Activated CD8-positive, alpha-beta memory T cell treated with anti-CD3 and anti-CD28 coated beads for 1 hour (primary cell): ENCODE results near the gene CCDC92.
A peak's percentile ranks its signal among the peaks of the same experiment; 100 is the strongest.

Source experiments
- DNase-seq, 2 donors: peaks; one replicate each; pipeline ENCODE4 v3.0.0-alpha.2; 2020; ENCODE audit warnings: low read depth in 1 of 2; ENCODE audit errors: extremely low read depth in 1 of 2

The CCDC92 gene

DNA sequence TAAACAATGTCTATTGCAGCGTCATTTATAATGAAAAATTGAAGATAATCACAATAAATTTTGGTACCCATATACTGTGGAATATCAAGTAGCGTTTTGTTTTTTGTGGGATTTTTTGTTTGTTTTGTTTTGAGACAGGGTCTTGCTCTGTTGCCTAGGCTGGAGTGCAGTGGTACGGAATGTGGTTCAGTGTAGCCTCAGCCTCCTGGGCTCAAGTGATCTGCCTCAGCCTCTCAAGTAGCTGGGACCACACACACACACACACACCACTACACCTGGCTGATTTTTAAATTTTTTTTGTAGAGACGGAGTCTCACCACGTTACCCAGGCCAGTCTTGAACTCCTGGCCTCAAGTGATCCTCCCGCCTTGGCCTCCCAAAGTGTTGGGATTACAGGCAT is 6.9 kb upstream of the CCDC92 start:
- no peak for DNase-seq

DNA sequence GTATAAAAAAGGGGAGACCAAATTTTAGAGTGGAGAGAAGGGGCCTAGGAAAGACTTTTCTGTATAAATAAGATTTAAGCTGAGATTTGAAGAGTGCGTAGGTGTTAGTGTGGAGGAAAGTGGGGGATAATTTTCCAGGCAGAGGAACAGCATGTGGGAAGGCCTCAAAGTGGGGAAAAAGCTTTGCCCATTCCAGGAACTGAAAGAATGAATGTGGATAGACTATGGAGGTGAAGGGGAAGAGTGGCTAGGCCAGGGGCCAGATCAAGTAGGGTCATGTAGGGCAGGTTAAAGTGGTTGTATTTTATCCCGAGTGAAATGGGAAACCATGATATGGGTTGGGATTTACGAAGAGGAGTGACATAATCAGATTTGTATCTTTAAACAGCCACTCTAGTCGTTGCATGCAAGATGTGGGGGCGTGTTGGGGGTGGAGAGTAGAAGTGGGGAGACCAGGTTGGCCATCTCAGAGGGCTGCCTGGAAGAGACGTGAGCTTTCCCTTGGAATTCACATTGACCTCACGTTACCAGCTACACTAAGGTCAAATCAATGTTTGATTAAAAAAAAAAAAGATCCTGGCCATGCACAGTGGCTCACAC is 3.7 kb upstream of the CCDC92 start:
- DNase-seq, result no peak

DNA sequence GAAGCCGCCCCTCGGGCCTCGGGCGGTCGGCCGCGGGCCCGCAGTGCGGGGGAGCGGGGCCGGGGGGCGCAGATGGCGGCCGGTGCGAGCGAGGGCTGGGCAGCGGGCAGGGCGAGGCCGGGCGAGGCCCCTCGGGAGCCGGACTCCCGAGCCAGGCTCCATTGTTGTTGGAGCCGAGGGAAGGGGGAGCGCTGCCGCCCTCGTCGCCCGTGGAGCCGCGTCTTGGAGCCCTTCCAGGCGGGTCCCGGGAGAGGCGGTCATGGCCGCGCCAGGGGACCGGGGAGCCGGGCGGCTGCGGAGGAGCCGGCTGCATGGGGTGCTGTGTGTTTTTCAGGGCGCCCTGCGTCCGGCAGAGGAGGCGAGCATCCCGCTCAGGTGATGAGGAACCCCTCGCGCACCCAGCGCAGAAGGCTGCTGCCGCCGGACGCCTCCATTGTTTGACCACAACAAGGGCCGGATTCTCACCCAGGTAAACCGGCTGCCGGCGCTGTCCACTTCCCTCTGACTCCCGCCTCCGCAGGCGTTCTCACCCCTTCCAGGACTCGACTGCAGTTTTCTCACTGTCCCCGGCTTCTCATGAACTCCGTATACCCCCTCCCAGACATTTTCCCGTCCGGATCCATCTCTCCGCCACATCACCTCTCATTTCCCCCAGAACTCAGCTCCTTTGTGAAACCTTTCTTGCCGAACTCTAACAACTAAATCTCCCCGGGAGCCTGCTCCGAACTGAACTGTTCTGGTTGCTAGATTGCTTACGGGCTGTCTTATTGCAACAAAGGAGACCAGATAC is 1.1 kb upstream of the CCDC92 start:
- peak in 1 of 2 donors; percentile 9 for DNase-seq

DNA sequence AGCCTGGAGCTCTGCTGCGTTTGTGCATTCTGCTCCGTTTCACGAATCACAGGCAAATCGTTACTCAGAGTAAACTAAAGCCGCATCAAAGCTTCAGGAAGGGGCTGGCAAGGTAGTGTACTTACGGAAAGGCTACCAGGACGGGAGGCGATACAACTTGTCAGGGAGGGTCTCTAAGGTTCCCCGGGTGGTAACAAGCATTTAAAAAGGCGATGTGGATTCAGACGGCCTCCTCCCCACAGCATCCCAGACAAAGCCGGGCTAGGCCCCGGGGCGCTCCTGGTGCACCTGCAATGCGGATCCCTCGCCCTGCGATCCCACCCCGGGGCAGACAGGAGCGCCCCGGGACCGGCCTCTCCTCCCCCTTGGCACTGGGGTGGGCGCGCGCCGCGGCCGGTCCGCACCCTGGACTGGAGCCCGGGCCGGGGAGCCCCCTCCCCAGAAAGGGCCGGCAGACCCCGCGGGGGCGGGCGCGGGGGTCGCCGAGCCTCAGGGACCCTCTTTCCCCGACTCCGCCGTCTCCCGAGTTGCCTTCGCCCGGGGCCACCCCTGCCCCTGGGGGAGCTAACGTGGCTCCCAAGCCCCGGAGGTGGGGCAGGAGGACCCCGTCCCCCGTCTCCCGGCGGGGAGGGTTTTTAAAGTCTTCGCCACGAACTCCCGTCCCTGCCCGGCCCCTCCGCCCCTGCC is 718 bp downstream of the CCDC92 start:
- DNase-seq, result peak in 1 of 2 donors; percentile 10

DNA sequence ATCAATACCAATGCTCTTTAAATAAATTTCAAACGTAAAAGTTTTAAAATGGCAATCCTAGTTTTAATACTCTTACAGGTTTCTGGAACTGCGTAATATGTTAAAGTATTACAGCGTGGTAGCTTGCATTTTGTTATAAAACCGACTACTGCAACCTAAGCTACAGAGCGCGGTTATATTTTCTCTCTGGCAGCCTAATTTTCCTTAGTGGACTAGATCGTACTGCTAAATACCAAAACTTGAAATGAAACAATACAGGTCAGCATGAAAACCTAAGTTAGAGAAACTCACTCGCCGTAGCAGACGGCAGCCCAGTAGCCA is 1.2 kb downstream of the CCDC92 start:
- no peak for DNase-seq

DNA sequence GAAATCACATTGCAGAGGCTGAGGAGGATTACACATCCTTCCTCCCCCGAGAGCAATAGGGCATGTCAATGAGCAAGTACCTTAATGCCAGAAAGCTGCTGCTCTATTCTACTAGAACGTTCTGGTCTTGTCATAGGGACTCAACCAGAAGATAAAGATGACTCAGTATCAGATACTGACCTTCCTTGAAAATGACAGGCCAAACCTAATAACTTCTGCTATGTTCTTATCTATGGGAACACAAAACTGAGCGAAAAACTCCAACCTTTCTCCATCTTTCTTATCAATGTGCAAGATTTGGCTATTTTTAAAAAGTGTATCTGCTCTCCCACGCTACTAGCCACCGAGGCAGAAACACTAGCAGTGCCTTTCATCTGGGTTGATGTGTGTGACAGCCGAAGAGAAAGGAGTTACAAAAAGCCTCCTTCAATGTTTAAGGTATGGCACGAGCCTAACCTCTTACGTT is 5.5 kb downstream of the CCDC92 start:
- no peak for DNase-seq

DNA sequence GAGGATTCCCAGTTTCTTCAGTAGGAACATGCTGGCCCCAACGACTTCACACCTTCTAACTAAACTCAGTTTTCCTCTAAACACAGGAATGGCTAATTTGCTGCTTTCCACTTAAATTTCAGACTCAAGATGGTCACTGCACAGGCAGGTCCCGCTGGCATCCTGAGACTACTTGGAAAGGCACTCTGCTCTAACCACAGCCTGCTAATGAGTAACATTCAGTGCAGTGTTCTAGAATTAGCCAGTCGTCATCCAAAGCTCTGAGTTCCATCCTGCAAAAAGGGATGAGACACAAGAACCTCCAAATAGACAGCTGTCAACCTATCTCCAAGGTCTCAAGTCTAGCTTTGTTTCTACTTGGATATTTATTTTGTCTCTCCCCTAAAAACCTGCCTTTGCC is 6.0 kb downstream of the CCDC92 start:
- DNase-seq, result no peak

DNA sequence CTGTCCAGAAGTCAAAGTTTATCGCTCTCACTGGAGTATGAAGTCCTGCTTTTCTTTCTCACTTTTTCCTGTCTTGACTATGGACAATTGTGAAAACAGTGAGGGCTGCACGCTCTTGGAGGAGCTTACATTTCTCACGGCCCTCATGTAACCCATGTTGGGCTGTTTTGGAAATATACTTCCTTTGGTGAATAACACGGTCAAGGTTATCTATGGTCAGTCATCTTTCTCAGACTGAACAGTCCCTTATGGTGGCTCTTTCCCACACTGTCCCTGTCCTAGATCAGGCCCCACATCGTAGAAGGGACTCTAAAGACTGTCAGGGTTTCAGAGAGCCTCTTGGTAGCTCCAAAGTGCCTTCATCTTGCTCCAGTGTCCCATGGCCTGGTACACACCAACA is 7.2 kb downstream of the CCDC92 start:
- no peak for DNase-seq

DNA sequence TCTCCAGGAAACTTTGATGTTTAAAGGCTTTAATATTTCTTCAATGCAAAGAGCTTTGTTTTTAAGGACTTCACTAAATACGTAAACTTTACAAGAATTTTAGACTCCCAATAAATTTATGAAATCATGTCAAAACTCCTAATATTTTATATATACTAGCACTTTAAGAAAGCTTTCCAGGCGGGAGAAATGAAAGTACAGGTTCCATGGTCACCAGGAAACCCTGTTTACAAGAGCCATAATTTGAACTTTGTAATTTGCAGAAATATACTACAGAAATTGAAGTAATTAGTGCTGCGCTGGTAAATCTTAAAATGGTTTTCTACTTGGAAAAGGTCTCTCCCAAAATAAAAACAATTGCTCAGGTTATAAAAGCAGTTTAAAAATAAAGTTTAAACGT is 8.8 kb downstream of the CCDC92 start:
- DNase-seq, result no peak

DNA sequence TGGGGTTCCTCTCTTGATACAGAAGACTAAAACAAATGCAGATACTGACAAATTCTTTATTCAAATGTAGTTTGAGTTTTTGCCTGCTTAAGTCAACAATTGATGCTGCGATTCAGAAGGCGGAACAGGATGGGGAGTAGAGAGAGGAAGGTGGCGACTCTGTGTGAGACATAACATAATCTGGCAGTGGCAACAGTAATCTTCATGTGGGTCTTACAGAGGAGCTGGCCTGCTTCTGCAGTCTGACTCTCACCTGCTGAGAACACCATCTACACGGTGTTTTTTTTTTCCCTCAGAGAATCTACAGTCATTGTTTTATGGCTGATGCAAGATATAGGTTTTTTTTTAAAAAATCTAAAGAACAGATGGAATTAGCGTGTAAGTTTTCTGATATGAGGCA is 10.1 kb downstream of the CCDC92 start:
- no peak for DNase-seq

DNA sequence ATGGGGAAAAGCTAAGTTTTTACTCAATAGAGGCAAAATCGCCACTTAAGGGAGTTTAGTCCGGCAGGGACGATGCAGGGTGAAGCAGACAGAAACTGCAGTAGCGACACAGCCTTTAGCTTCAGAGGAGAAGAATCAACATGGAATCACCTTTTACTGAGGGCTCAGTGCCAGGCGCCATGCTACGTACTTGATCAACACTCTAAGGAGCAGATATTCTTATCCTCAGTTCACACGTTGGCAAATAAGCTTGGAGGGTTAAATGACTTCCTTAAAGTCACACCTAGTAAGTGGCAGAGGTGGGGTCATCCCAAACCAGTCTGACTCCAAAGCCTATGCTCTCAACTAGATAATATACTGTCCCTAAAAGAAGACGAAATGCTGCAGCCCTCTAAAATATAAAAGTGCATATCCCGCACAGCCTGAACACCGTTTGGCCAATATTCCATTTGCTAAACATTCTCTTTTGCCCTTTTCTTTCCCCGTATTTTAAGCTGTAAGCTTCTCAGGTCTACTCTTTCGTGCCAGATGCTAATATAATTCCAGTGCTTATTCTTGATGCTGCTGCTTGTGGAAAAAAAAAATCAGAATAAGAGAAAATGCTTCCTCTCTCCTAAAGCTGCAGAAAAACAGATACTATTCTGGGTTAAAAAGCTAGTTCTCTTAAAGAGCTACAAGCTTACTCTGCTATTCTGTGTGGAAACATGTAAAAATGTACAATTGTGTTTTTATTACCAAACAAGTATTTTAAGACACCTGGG is 10.9 kb downstream of the CCDC92 start:
- DNase-seq, result no peak

DNA sequence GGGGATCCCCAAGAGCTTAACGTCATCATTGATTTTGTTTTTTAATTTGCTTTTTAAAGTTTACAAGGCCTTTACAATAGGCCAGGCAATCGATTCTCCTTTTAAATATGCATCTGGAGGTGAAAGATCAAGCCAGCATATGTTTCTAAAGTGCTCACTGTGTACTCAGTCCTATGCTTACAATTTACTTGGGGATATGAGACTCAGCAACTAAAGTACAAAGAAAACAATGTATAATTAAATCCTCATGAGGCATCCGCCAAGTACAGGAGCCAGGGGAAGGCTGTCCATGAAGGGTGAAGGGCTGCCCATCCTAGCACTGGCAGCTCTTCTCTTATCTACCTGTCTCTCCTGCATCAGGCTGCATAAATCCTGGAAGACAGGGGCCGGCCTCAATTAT is 11.8 kb downstream of the CCDC92 start:
- no peak for DNase-seq

DNA sequence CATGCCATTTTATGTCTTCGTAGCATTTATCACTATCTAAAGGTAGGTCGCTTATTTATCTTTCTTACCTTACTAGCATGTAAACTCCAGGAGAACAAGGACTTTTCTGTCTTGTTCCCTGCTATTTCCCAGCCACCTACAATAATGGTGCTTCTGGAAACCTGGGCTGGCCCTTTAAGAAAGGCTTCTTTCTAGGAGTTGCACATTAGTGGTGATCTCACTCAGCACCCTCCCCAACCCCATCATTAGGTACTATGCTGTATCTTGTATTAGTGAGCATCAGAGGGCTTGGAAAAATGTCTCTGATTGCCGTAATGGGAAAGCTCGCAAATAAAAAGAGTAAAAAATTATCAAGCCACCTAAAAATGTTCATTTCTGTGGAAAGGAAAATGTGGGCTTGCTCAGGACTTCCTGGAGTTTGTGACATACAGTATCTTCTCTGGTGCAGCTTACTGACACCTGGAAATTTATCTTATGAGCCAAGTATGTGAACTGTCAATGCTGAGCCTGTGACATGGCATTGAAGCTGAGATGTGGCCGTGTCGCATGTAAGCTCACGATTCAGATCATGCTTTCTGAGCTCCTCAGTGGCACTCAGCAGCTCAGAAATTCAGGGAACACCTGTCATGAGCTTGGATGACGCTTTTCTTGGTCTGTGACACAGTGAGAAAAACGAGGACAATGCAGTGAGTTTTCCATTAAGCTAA is 12.4 kb downstream of the CCDC92 start:
- DNase-seq, result no peak

DNA sequence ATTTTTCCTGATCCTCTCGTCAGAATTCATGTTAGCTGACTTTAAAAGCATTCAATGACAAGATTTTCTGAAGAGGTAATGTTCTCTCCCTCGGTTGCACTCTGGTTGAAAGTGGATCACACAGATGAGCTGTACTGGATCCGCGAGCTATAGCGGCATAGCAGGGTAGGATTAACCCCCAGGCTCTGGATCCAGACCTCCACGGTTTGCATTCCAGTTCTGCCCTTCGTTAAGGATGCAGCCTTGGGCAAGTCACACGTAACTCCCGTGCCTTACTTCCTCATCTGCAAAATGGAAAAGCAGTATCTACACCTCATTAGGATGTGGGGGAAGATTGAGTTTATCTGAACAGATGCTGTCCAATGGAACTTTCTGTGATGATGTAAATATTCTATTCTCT is 13.8 kb downstream of the CCDC92 start:
- no peak for DNase-seq

DNA sequence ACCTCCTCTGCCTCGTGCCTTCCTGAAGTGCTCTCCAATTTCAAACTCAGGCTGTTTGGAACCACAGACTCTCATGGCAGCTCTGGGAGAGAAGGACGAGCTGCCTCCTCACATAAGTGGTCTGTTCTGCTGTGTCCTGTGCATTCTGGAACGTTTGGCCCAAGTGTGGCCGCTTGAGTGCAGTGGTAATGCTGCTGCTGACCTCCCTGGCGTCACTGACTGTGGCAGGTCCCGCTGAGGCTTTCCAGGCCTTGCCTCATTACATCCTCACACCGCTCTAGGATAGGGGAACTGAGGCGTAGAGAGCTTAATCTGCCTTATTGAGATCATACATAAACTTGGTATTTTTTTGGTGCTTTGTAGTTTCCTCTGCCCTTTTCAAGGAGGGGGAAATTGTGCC is 14.2 kb downstream of the CCDC92 start:
- no peak for DNase-seq

DNA sequence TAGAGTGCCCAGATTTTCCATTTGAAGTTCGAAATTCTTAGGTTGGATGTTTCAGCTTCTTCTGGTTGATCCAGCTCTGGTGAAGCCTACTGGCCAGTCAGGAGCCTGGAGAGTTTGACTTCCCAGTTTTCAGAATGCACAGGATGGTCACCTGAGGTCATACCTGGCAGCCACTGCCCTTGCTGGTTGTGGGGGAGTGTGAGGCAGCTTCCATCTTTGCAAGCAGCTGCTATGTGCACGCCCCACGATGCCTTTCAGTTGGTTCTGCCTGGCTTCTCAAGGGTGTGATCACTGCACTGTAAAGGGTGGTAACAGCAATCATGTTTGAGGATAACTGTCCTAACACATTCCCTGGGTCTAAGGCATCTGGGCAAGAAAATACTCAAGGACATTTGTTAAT is 15.4 kb downstream of the CCDC92 start:
- no peak for DNase-seq

DNA sequence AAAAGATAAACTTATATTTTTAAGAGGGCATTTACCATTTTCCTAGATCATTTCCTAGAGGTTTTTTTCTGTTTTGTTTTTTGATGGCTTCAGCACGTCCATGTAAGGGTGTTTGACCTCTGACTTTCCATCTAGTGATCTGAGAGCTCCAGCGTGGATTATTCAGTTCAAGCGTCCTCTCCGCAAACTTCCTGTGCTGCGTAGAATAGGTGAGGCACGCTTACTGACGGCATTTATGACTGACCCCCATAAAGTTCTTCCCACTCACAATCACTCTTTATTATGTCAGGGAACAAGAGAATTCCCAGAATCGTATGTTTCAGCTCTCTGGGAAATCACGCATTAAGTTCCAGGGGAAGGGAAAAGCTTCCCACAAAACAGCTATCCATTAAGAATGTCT is 16.4 kb downstream of the CCDC92 start:
- DNase-seq, result no peak

DNA sequence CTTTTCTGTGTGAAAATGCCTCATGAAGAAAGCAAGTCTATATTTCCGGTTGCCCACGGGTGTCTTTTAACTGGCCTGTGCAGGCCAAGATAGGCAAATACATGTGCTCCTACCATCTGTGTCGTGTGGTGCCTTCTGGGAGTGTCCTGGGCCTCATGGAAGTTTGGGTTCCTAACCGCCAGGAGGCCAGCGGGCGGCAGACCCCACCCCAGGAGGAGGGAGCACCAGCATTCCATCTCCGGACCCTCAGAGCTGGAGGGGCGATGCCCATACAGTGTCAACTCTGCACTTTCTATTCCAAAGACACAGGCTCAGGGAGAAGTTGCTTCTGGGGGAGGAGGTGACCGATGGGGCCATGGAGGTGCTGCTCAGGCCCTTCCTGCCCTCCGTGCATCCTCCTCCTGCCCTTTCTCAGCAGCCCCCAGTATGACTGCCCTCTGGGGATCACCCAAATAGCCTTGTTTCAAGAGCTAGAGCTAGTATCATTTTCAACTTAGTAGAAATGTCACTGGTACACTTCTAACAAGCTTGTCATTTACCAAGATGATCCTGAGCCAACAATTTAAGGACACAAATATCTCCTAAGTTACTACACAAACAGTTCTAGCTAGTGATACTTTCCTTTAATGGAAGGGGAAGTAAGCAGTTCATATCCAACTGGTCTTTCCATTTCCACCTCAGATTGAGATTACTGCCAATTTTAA is 17.8 kb downstream of the CCDC92 start:
- no peak for DNase-seq

DNA sequence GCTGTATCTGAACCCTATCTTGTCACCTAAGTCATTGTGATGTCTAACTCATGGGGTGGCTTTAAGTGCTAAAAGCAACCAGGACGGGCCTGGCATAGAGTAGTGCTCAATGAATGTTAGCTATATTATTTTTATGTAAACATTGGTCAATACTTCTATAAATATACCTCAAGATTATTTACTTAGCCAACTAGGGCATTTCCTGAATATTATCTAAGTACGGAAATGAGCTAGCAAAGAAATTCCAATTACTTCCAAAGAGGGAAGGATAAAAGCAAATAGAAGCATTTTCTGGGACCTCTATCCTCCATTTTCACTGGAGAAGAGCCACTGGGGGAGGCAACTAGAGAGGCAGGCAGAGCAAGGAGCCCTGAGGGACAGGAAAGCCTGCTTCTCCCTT is 20.6 kb downstream of the CCDC92 start:
- DNase-seq, result no peak

DNA sequence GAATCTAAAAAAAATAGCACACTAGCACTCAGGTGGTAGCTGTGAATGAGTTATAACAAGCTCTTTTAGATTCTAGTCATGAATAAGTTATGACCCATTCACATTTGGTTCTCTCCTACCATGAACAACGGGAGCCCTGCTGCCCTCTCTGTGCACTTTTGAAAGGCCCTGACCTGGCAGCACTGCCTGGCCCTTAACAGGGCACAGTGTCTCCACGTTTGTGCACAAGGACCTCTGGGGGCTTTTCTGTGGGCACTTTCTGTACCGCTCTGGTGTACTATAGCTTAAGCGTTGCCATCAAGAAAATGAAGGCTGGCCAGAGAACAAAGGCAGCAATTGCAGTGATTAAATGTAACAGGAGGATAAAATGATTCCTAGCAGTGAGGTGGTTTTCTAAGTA is 21.2 kb downstream of the CCDC92 start:
- no peak for DNase-seq
